Measurements from ENCODE around the gene HIVEP3.

- TF ChIP-seq CTCF (IDR thresholded peaks at IDR 0.05) (no peak), POLR2A (IDR thresholded peaks at IDR 0.05) (no peak)
Measured at GRCh38 chr1:41652384-41653265, 266.1 kb downstream of the HIVEP3 start.

All from lower leg skin (tissue), 3 donors.